SK-N-SH (cell line): ENCODE results near the gene LCOR. TPM values are rescaled to one million over a fixed set of nuclear protein-coding genes. Genes with fewer than 3 reads are reported as not detected.

Experiments used
- CTCF ChIA-PET: fragments of 300-600, 350-600 bp; formaldehyde crosslinking; extraction: SDS; loops from one replicate; lab custom pipeline; 2021; lab: Yijun Ruan, JAX
- POLR2A ChIA-PET: fragments of 350-600 bp; sonication (Branson Sonifier 250); formaldehyde crosslinking; extraction: SDS; loops from one replicate; lab custom pipeline; 2020; ENCODE audit warnings: antibody characterized with exemption, inconsistent platforms; lab: Yijun Ruan, JAX
- DNase-seq: peaks from one replicate; pipeline ENCODE4 v3.0.0; 2012
- H2AFZ ChIP-seq: fragments of 200-600 bp; sonication (generic); 2 replicates; pipeline ENCODE4 v1.8.1; 2016; ENCODE audit warnings: antibody characterized with exemption, mild to moderate bottlenecking, low read depth
- H3F3A ChIP-seq: fragments of 200-600 bp; sonication (generic); replicated peaks from 2 replicates; pipeline ENCODE3; 2016; ENCODE audit warnings: antibody characterized with exemption, mild to moderate bottlenecking; ENCODE audit not compliant: insufficient read depth
- H3K27ac ChIP-seq, 2 experiments: fragments of 200-500 bp in 1 of 2; fragments of 200-600 bp in 1 of 2; sonication (Bioruptor generic) in 1 of 2; sonication (generic), shearing (Covaris generic) in 1 of 2; 2 replicates each; pipeline versions ENCODE4 v1.5.1 to v1.6.1; 2014 to 2016; ENCODE audit warnings: low read depth in 2 of 2, inconsistent platforms in 1 of 2, low read length in 1 of 2, mild to moderate bottlenecking in 1 of 2, mixed read lengths in 1 of 2
- H3K27me3 ChIP-seq: fragments of 200-600 bp; sonication (generic), shearing (Covaris generic); 2 replicates; pipeline ENCODE4 v1.6.1; 2016; ENCODE audit warnings: mixed run types; ENCODE audit not compliant: insufficient read depth
- H3K36me3 ChIP-seq, 2 experiments: fragments of 200-500 bp in 1 of 2; fragments of 200-600 bp in 1 of 2; sonication (Bioruptor generic) in 1 of 2; sonication (generic) in 1 of 2; replicated peaks in 1 of 2; 2 replicates each; pipeline versions ENCODE3 to v1.5.1; 2014 to 2016; ENCODE audit warnings: low read length in 1 of 2, mild to moderate bottlenecking in 1 of 2; ENCODE audit not compliant: insufficient read depth in 2 of 2, control insufficient read depth in 1 of 2
- H3K4me1 ChIP-seq, 2 experiments: fragments of 200-500 bp in 1 of 2; fragments of 200-600 bp in 1 of 2; sonication (Bioruptor generic) in 1 of 2; sonication (generic), shearing (Covaris generic) in 1 of 2; 2 replicates each; pipeline versions ENCODE4 v1.5.1 to v1.6.1; 2014 to 2016; ENCODE audit warnings: low read depth in 1 of 2, low read length in 1 of 2, mixed run types in 1 of 2; ENCODE audit not compliant: insufficient read depth in 2 of 2, control insufficient read depth in 1 of 2
- H3K4me2 ChIP-seq: fragments of 200-600 bp; sonication (generic), shearing (Covaris generic); 2 replicates; pipeline ENCODE4 v1.6.1; 2017; ENCODE audit warnings: mixed run types
- H3K4me3 ChIP-seq, 2 experiments: fragments of 200-500 bp in 1 of 2; fragments of 200-600 bp in 1 of 2; sonication (Bioruptor generic) in 1 of 2; sonication (generic), shearing (Covaris generic) in 1 of 2; 2 replicates each; pipeline versions ENCODE4 v1.5.1 to v1.8.1; 2014 to 2016; ENCODE audit warnings: low read depth in 2 of 2, inconsistent platforms in 1 of 2, low read length in 1 of 2, mild to moderate bottlenecking in 1 of 2, mixed read lengths in 1 of 2, moderate library complexity in 1 of 2
- H3K79me2 ChIP-seq: fragments of 200-600 bp; sonication (generic); 2 replicates; pipeline ENCODE4 v1.8.1; 2017; ENCODE audit warnings: mild to moderate bottlenecking; ENCODE audit not compliant: insufficient read depth
- H3K9ac ChIP-seq: fragments of 200-600 bp; sonication (generic); 2 replicates; pipeline ENCODE4 v1.6.1; 2017; ENCODE audit warnings: mixed run types
- H3K9me2 ChIP-seq: fragments of 200-600 bp; sonication (generic); 2 replicates; pipeline ENCODE4 v1.6.1; 2017; ENCODE audit warnings: mixed run types
- H3K9me3 ChIP-seq: fragments of 200-600 bp; sonication (generic); 2 replicates; pipeline ENCODE4 v1.6.1; 2017; ENCODE audit warnings: mixed run types, mild to moderate bottlenecking, moderate library complexity
- H4K20me1 ChIP-seq: fragments of 200-600 bp; sonication (generic); 2 replicates; pipeline ENCODE4 v1.6.1; 2017; ENCODE audit warnings: mild to moderate bottlenecking, mixed run types; ENCODE audit not compliant: insufficient read depth
- CHD2 ChIP-seq: fragments of 150-350 bp; IDR thresholded peaks from 2 replicates; pipeline ENCODE4 v1.6.1; 2018; ENCODE audit warnings: low read length; ENCODE audit not compliant: partially characterized antibody
- CTCF ChIP-seq: fragments of 200-600 bp; sonication (generic); IDR thresholded peaks from 2 replicates; pipeline ENCODE4 v1.6.1; 2017; ENCODE audit warnings: antibody characterized with exemption, mild to moderate bottlenecking, moderate library complexity
- ELF1 ChIP-seq: IDR thresholded peaks from 2 replicates; pipeline ENCODE4 v1.4.0; 2012
- EP300 ChIP-seq, 2 experiments: IDR thresholded peaks; 2 replicates each; pipeline versions ENCODE4 v1.4.0 to v1.6.1; 2012; ENCODE audit warnings: borderline replicate concordance in 1 of 2, low read depth in 1 of 2, low read length in 1 of 2
- FOXM1 ChIP-seq: IDR thresholded peaks from 2 replicates; pipeline ENCODE4 v1.4.0; 2012; ENCODE audit warnings: low read depth, mild to moderate bottlenecking
- GABPA ChIP-seq: IDR thresholded peaks from 2 replicates; pipeline ENCODE4 v1.4.0; 2012; ENCODE audit warnings: low read depth, mild to moderate bottlenecking
- GATA2 ChIP-seq: sonication (generic); formaldehyde crosslinking; IDR thresholded peaks from 2 replicates; pipeline ENCODE4 v1.5.0; 2020; ENCODE audit warnings: mild to moderate bottlenecking, missing genetic modification reagents
- IRF3 ChIP-seq: fragments of 150-350 bp; IDR thresholded peaks from 2 replicates; pipeline ENCODE4 v1.6.1; 2016; ENCODE audit warnings: mild to moderate bottlenecking, low read depth, low read length
- JUND ChIP-seq: IDR thresholded peaks from 2 replicates; pipeline ENCODE4 v1.4.0; 2012
- MAX ChIP-seq: IDR thresholded peaks from 2 replicates; pipeline ENCODE4 v1.4.0; 2012; ENCODE audit warnings: low read depth
- MEF2A ChIP-seq: IDR thresholded peaks from 2 replicates; pipeline ENCODE4 v1.4.0; 2012; ENCODE audit warnings: low read depth, borderline replicate concordance
- PBX3 ChIP-seq: IDR thresholded peaks from 2 replicates; pipeline ENCODE4; 2012
- RCOR1 ChIP-seq: fragments of 150-350 bp; IDR thresholded peaks from 2 replicates; pipeline ENCODE4 v1.6.1; 2017; ENCODE audit warnings: antibody characterized with exemption, low read length
- REST ChIP-seq: IDR thresholded peaks from 2 replicates; pipeline ENCODE4 v1.6.1; 2012; ENCODE audit warnings: mild to moderate bottlenecking, low read depth, low read length, moderate library complexity
- RXRA ChIP-seq: IDR thresholded peaks from 2 replicates; pipeline ENCODE4 v1.4.0; 2012; ENCODE audit warnings: low read depth, mild to moderate bottlenecking, borderline replicate concordance
- SIN3A ChIP-seq: IDR thresholded peaks from 2 replicates; pipeline ENCODE4 v1.6.1; 2012; ENCODE audit warnings: low read depth, mild to moderate bottlenecking, low read length, moderate library complexity, borderline replicate concordance
- TCF12 ChIP-seq: IDR thresholded peaks from 2 replicates; pipeline ENCODE4 v1.4.0; 2012
- TEAD4 ChIP-seq: IDR thresholded peaks from 2 replicates; pipeline ENCODE4 v1.4.0; 2012; ENCODE audit warnings: mild to moderate bottlenecking, borderline replicate concordance; ENCODE audit not compliant: insufficient read depth
- YY1 ChIP-seq: IDR thresholded peaks from 2 replicates; pipeline ENCODE4 v1.4.0; 2012; ENCODE audit warnings: low read depth, mild to moderate bottlenecking
- WGBS: methylation state at CpG from one replicate; pipeline ENCODE4 v1.1.6; 2017; ENCODE audit warnings: low lambda C conversion rate; 5-methylcytosine and 5-hydroxymethylcytosine counted together
- polyA plus RNA-seq, 3 experiments: library from polyadenylated mRNA; depleted of rRNA; stranded (reverse); fragments of >200 nt; gene quantifications; 2 replicates each; pipeline ENCODE4 v1.2.3, GENCODE V29; 2012

LCOR gene
- polyA plus RNA-seq, 1 of the 3 experiments (the other 2 are of a cell fraction) = 1.9 TPM

GRCh38 chr10:96843823-96844222 is 11.7 kb downstream of the LCOR start:
- 91% methylated on average over 2 of the region's 2 CpGs for WGBS
- no peak overlapping the region for H3K27ac ChIP-seq
- H3K4me1 ChIP-seq = peaks cover 3 to 31% of the 10 kb centered on the region in 2 experiments; a peak in 2 of 4 replicates
- H3F3A ChIP-seq = peaks cover 9% of the 10 kb centered on the region
- no peak overlapping the region for H3K4me3 ChIP-seq
- peaks cover 95% of the 10 kb centered on the region for H4K20me1 ChIP-seq
- no peaks in the 10 kb centered on the region for H3K27me3 ChIP-seq
- H3K4me2 ChIP-seq = no peak overlapping the region
- no peak for DNase-seq
- no peaks in the 10 kb centered on the region for H3K9me3 ChIP-seq
- ChIA-PET POLR2A (no interaction called here), CTCF (interaction anchor here (1.2 kb wide), 1 partner anchor 21 kb away, joined by 3 read pairs; no protein-coding TSS in a partner anchor)
- peaks cover 0 to 3% of the 10 kb centered on the region in 2 experiments for H3K36me3 ChIP-seq
- H3K9me2 ChIP-seq = no peaks in the 10 kb centered on the region
- no peak overlapping the region for H3K9ac ChIP-seq
- TF ChIP-seq TCF12 = no peak
- TF ChIP-seq CHD2 = no peak
- no peak for TF ChIP-seq CTCF
- TF ChIP-seq IRF3 = no peak
- no peak for TF ChIP-seq RXRA
- no peak for TF ChIP-seq SIN3A
- no peak for TF ChIP-seq JUND
- no peak for TF ChIP-seq RCOR1
- TF ChIP-seq PBX3 = no peak
- no peak for TF ChIP-seq MAX
- no peak for TF ChIP-seq MEF2A
- TF ChIP-seq GATA2 (CRISPR knock-in tag) = no peak
- TF ChIP-seq TEAD4 = no peak
- no peak for TF ChIP-seq EP300 (IDR thresholded peaks at IDR 0.05; ENCODE audit: borderline replicate concordance in 1 of 2, low read depth in 1 of 2, low read length in 1 of 2)
- no peak for TF ChIP-seq YY1
- TF ChIP-seq ELF1 = no peak
- no peak for TF ChIP-seq FOXM1
- no peak for TF ChIP-seq REST
- no peak for TF ChIP-seq GABPA
- H3K79me2 ChIP-seq = peaks cover 99% of the 10 kb centered on the region
- no peak overlapping the region for H2AFZ ChIP-seq
